IMR-90 (cell line): ENCODE results near the gene RIF1. TPM values are rescaled to one million over a fixed set of nuclear protein-coding genes. Genes with fewer than 3 reads are reported as not detected.
A peak's percentile ranks its signal among the peaks of the same experiment; 100 is the strongest.

Experiments
- ATAC-seq: fragments of 200-7000 bp; cut with Tn5 transposase; 2 replicates; pipeline ENCODE4 v1.9.1; 2020; ENCODE audit warnings: low read depth, mild to moderate bottlenecking, moderate library complexity
- BruUV-seq: library from RNA; stranded (reverse); fragments of 400-500 nt; replicated peaks from 2 replicates; lab custom pipeline; 2021; lab: Mats Ljungman, UMichigan
- CTCF ChIA-PET: fragments of 300-600 bp; formaldehyde crosslinking; extraction: SDS; loops from one replicate; lab custom pipeline; 2021; ENCODE audit warnings: antibody characterized with exemption; lab: Yijun Ruan, JAX
- POLR2A ChIA-PET: fragments of 300-600 bp; sonication (Branson Sonifier 250); formaldehyde crosslinking; loops from one replicate; lab custom pipeline; 2022; ENCODE audit warnings: antibody characterized with exemption; ENCODE audit not compliant: unreplicated experiment; lab: Charles Lee
- DNase-seq: peaks from one replicate; pipeline ENCODE4 v3.0.0; 2013
- H2AFZ ChIP-seq: replicated peaks from 2 replicates; pipeline ENCODE3; 2013; ENCODE audit warnings: low read length, mild to moderate bottlenecking; ENCODE audit not compliant: poor library complexity
- H2AK5ac ChIP-seq: 2 replicates; pipeline ENCODE4 v1.6.1; 2013; ENCODE audit warnings: low read depth, low read length, inconsistent platforms
- H2AK9ac ChIP-seq: replicated peaks from 2 replicates; pipeline ENCODE3; 2013; ENCODE audit warnings: mild to moderate bottlenecking, low read depth, low read length, moderate library complexity; ENCODE audit not compliant: poor library complexity
- H2BK120ac ChIP-seq: 2 replicates; pipeline ENCODE4 v1.6.1; 2013; ENCODE audit warnings: low read depth, low read length, inconsistent platforms
- H2BK15ac ChIP-seq: 3 replicates; pipeline ENCODE4 v1.6.1; 2013; ENCODE audit warnings: low read depth, low read length, inconsistent platforms
- H2BK20ac ChIP-seq: 2 replicates; pipeline ENCODE4 v1.6.1; 2013; ENCODE audit warnings: low read depth, mild to moderate bottlenecking, inconsistent platforms, low read length, moderate library complexity
- H2BK5ac ChIP-seq: 2 replicates; pipeline ENCODE4 v1.6.1; 2013; ENCODE audit warnings: mild to moderate bottlenecking, low read depth, low read length, inconsistent platforms; ENCODE audit not compliant: poor library complexity, severe bottlenecking
- H3K14ac ChIP-seq: replicated peaks from 2 replicates; pipeline ENCODE4 v1.6.1; 2013; ENCODE audit warnings: low read depth, low read length, inconsistent platforms
- H3K18ac ChIP-seq: 2 replicates; pipeline ENCODE4 v1.6.1; 2013; ENCODE audit warnings: low read depth, low read length, control low read depth
- H3K23ac ChIP-seq: 2 replicates; pipeline ENCODE4 v1.6.1; 2013; ENCODE audit warnings: low read depth, low read length, inconsistent platforms
- H3K27ac ChIP-seq: 2 replicates; pipeline ENCODE4 v1.5.1; 2013; ENCODE audit warnings: mild to moderate bottlenecking, control low read depth, low read length; ENCODE audit not compliant: insufficient read depth
- H3K27me3 ChIP-seq: 2 replicates; pipeline ENCODE4 v1.6.1; 2013; ENCODE audit warnings: low read length; ENCODE audit not compliant: control insufficient read depth, insufficient read depth
- H3K36me3 ChIP-seq: 2 replicates; pipeline ENCODE4 v1.6.1; 2013; ENCODE audit warnings: low read length, mixed read lengths; ENCODE audit not compliant: control insufficient read depth, insufficient read depth
- H3K4ac ChIP-seq: 2 replicates; pipeline ENCODE4 v1.6.1; 2013; ENCODE audit warnings: low read depth, low read length, inconsistent platforms
- H3K4me1 ChIP-seq: 2 replicates; pipeline ENCODE4 v1.6.1; 2013; ENCODE audit warnings: low read length, mixed read lengths; ENCODE audit not compliant: control insufficient read depth, insufficient read depth
- H3K4me2 ChIP-seq: 2 replicates; pipeline ENCODE4 v1.6.1; 2013; ENCODE audit warnings: low read depth, mild to moderate bottlenecking, control low read depth, low read length, moderate library complexity
- H3K4me3 ChIP-seq: 2 replicates; pipeline ENCODE4 v1.5.1; 2013; ENCODE audit warnings: low read depth, mild to moderate bottlenecking, control low read depth, low read length, moderate library complexity; ENCODE audit not compliant: insufficient read depth
- H3K56ac ChIP-seq: 2 replicates; pipeline ENCODE4 v1.6.1; 2013; ENCODE audit warnings: low read length, inconsistent platforms; ENCODE audit not compliant: insufficient read depth; ENCODE audit errors: extremely low read depth
- H3K79me1 ChIP-seq, 2 experiments: 2 replicates each; pipeline ENCODE4 v1.6.1; 2013; ENCODE audit warnings: low read length in 2 of 2, inconsistent platforms in 1 of 2, low read depth in 1 of 2
- H3K9ac ChIP-seq: 2 replicates; pipeline ENCODE4 v1.6.1; 2013; ENCODE audit warnings: low read depth, low read length, control low read depth
- H3K9me1 ChIP-seq: 2 replicates; pipeline ENCODE4 v1.6.1; 2013; ENCODE audit warnings: low read length, inconsistent platforms; ENCODE audit not compliant: insufficient read depth
- H3K9me3 ChIP-seq: 2 replicates; pipeline ENCODE4 v1.6.1; 2013; ENCODE audit warnings: low read length; ENCODE audit not compliant: control insufficient read depth, insufficient read depth
- H4K20me1 ChIP-seq: 2 replicates; pipeline ENCODE4 v1.6.1; 2013; ENCODE audit warnings: low read length, inconsistent platforms; ENCODE audit not compliant: insufficient read depth
- H4K5ac ChIP-seq: 2 replicates; pipeline ENCODE4 v1.6.1; 2013; ENCODE audit warnings: mild to moderate bottlenecking, low read depth, low read length, control low read depth
- H4K8ac ChIP-seq, 2 experiments: 2 replicates each; pipeline ENCODE4 v1.6.1; 2013; ENCODE audit warnings: low read depth in 2 of 2, low read length in 2 of 2, control low read depth in 1 of 2, inconsistent platforms in 1 of 2
- H4K91ac ChIP-seq: 2 replicates; pipeline ENCODE4 v1.6.1; 2013; ENCODE audit warnings: low read depth, low read length, inconsistent platforms; ENCODE audit not compliant: insufficient read depth
- MAFK ChIP-seq: IDR thresholded peaks from 2 replicates; pipeline ENCODE4 v1.6.1; 2012; ENCODE audit warnings: low read depth, low read length, improper control_type of control experiment
- MXI1 ChIP-seq: IDR thresholded peaks from 2 replicates; pipeline ENCODE4 v1.6.1; 2012; ENCODE audit warnings: low read depth, mild to moderate bottlenecking, low read length, moderate library complexity, borderline replicate concordance
- WGBS, 2 experiments: methylation state at CpG; one replicate each; pipeline versions ENCODE4 v1.1.5 to v1.1.7; 2013; ENCODE audit warnings: missing lambda C conversion rate in 2 of 2; ENCODE audit not compliant: insufficient read length in 1 of 2; ENCODE audit errors: extremely low coverage in 2 of 2; 5-methylcytosine and 5-hydroxymethylcytosine counted together
- dilution Hi-C: fragments of 300-500 bp; cut with HindIII; formaldehyde crosslinking; loops from one replicate; pipeline ENCODE4 v1.14.3; 2018; ENCODE audit warnings: low sequenced_read_pairs; ENCODE audit not compliant: unreplicated experiment
- in situ Hi-C: fragments of 300-500 bp; cut with MboI; formaldehyde crosslinking; loops from 3 replicates; pipeline ENCODE4 v1.14.3; 2019; ENCODE audit warnings: low sequenced_read_pairs, inconsistent platforms, mixed read lengths
- intact Hi-C: fragments of 100-400 bp; cut with micrococcal nuclease; formaldehyde crosslinking; loops from 2 replicates; pipeline ENCODE4 v1.10.0; 2022
- polyA plus RNA-seq, 3 experiments: library from polyadenylated mRNA; depleted of rRNA; stranded (reverse); fragments of >200 nt; gene quantifications; 2 replicates each; pipeline ENCODE4 v1.2.3, GENCODE V29; 2012; ENCODE audit warnings: low replicate concordance in 1 of 3
- total RNA-seq: library from RNA; depleted of rRNA; stranded (reverse); fragments of >200 nt; gene quantifications from 2 replicates; pipeline ENCODE4 v1.2.3, GENCODE V29; 2012
- TF ChIP-seq, protein P1 (sequence below): fragments of 150-350 bp; IDR thresholded peaks from 2 replicates; pipeline ENCODE4 v1.6.1; 2016; ENCODE audit warnings: low read depth, mild to moderate bottlenecking, low read length, moderate library complexity, borderline replicate concordance

The RIF1 gene
- total and polyA plus RNA-seq, 2 of the 4 experiments (the other 2 are of a cell fraction): 4.3 to 43.9 TPM

DNA sequence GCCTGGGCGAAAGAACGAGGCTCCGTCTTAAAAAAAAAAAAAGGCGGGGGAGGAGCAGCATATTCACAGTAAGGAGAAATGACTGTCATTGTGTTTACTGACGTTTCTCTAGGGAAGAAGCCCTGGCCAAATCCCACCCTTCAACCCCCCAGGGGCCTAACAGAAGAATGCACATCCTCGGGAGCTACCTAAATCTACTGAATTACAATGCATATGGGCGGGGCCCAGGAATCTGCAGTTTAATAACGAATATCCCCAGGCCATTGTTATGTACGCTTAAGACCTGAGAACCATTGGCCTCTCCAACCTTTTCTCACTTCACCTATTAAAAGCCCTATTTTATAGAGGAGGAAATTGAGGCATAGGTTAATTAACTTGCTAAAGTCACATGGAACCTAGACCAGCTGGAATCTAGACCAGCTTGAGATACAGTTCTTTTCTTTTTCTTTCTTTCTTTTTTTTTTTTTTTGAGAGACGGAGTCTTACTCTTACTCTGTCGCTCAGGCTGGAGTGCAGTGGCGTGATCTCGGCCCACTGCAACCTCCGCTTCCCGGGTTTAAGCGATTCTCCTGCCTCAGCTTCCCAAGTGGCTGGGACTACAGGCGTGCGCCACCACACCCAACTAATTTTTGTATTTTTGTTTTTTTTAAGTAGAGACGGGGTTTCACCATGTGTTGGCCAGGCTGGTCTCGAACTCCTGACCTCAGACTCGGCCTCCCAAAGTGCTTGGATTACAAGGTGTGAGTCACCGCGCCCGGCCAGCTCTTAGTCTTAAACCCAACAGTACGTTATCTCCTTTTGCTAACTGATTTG, 708 bp upstream of the RIF1 start:
- no TSS peak for BruUV-seq
- H2AK5ac ChIP-seq: no peak overlapping the region
- no peak overlapping the region for H3K56ac ChIP-seq
- WGBS, 2 experiments: no CpG with 5 or more reads among the region's 25 CpGs
- no peaks in the 10 kb centered on the region for H3K9me3 ChIP-seq
- peak overlapping the region; percentile 30 for H4K91ac ChIP-seq
- no peak overlapping the region for H3K27ac ChIP-seq
- ChIA-PET POLR2A (no interaction called here), CTCF (no interaction called here)
- peaks cover 8% of the 10 kb centered on the region for H3K36me3 ChIP-seq
- peak overlapping the region; percentile 46 for H2BK5ac ChIP-seq
- H3K4me2 ChIP-seq: peak overlapping the region; percentile 75
- intact Hi-C loops: loop anchor here (1.0 kb wide), 1 partner anchor 148 kb away; the partner anchor contains the start of gene RBM43
- no peaks in the 10 kb centered on the region for H3K4me1 ChIP-seq
- H3K9me1 ChIP-seq: peaks cover 4% of the 10 kb centered on the region; the same call in 1 of the 2 replicates
- H2AFZ ChIP-seq: peak overlapping the region; percentile 97
- in situ Hi-C loops: no loop called here
- 0 out of 2 replicates have a peak overlapping the region, but pooled peaks have one; percentile 23 for H2BK120ac ChIP-seq
- ATAC-seq (no peak), DNase-seq (no peak)
- no peak overlapping the region for H2BK15ac ChIP-seq
- no peak overlapping the region for H3K18ac ChIP-seq
- no peak overlapping the region for H3K9ac ChIP-seq
- TF ChIP-seq MXI1 (no peak), MAFK (no peak)
- TF ChIP-seq, protein P1, sequence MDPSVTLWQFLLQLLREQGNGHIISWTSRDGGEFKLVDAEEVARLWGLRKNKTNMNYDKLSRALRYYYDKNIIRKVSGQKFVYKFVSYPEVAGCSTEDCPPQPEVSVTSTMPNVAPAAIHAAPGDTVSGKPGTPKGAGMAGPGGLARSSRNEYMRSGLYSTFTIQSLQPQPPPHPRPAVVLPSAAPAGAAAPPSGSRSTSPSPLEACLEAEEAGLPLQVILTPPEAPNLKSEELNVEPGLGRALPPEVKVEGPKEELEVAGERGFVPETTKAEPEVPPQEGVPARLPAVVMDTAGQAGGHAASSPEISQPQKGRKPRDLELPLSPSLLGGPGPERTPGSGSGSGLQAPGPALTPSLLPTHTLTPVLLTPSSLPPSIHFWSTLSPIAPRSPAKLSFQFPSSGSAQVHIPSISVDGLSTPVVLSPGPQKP: no peak
- 0 out of 2 replicates have a peak overlapping the region, but pooled peaks have one; percentile 42 for H3K14ac ChIP-seq
- peak overlapping the region; percentile 87; the same call in 1 of the 2 replicates for H3K4me3 ChIP-seq
- peak overlapping the region; percentile 69; the same call in 1 of the 2 replicates for H3K4ac ChIP-seq
- peaks cover 11% of the 10 kb centered on the region for H4K20me1 ChIP-seq
- H3K79me1 ChIP-seq: peaks cover 0 to 18% of the 10 kb centered on the region in 2 experiments; a peak in 3 of 4 replicates
- peak overlapping the region; percentile 44 for H4K5ac ChIP-seq
- H2BK20ac ChIP-seq: no peak overlapping the region
- peak overlapping the region; percentile 45 to 92 for H4K8ac ChIP-seq
- H3K27me3 ChIP-seq: no peaks in the 10 kb centered on the region
- H2AK9ac ChIP-seq: peak overlapping the region; percentile 98
- no peak overlapping the region for H3K23ac ChIP-seq
- dilution Hi-C loops: no loop called here
